H1 (cell line): ENCODE data around the gene MROH2A. TPM values are rescaled to one million over a fixed set of nuclear protein-coding genes. Genes with fewer than 3 reads are reported as not detected.
"Not testable (repeated sequence)": the region's sequence is repeated elsewhere in the genome, so short reads cannot be mapped to it uniquely, and the experiment has no call there.

Experiments used
- CTCF ChIA-PET: fragments of 300-600 bp; sonication (Branson Sonifier 250); formaldehyde crosslinking; loops from one replicate; lab custom pipeline; 2021; ENCODE audit not compliant: partially characterized antibody; lab: Charles Lee
- POLR2A ChIA-PET: fragments of 300-600 bp; sonication (Branson Sonifier 250); formaldehyde crosslinking; loops from one replicate; lab custom pipeline; 2021; ENCODE audit warnings: inconsistent platforms; ENCODE audit not compliant: partially characterized antibody; lab: Charles Lee
- DNase-seq, 2 experiments: peaks; one replicate each; pipeline versions ENCODE4 v3.0.0 to v3.0.0-alpha.2; 2010 to 2022; ENCODE audit warnings: low spot score in 2 of 2, low read depth in 1 of 2, mixed read lengths in 1 of 2
- FAIRE-seq: peaks from 2 replicates; lab custom pipeline; 2011; peaks lifted over from hg19 to GRCh38; lab: Jason Lieb, UNC
- H2AFZ ChIP-seq: 2 replicates; pipeline ENCODE4 v1.8.1; 2012; ENCODE audit warnings: low read length, inconsistent platforms
- H2AK5ac ChIP-seq: 2 replicates; pipeline ENCODE4 v1.6.1; 2013; ENCODE audit warnings: low read depth, low read length
- H2BK120ac ChIP-seq: replicated peaks from 2 replicates; pipeline ENCODE3; 2013; ENCODE audit warnings: low read depth, low read length, inconsistent platforms
- H2BK12ac ChIP-seq: 2 replicates; pipeline ENCODE4 v1.6.1; 2013; ENCODE audit warnings: low read depth, low read length
- H2BK15ac ChIP-seq: 2 replicates; pipeline ENCODE4 v1.6.1; 2013; ENCODE audit warnings: low read length
- H2BK20ac ChIP-seq: 2 replicates; pipeline ENCODE4 v1.6.1; 2013; ENCODE audit warnings: low read length
- H2BK5ac ChIP-seq: 2 replicates; pipeline ENCODE4 v1.6.1; 2013; ENCODE audit warnings: low read depth, low read length
- H3K14ac ChIP-seq: 2 replicates; pipeline ENCODE4 v1.6.1; 2013; ENCODE audit warnings: inconsistent platforms; ENCODE audit not compliant: insufficient read length
- H3K18ac ChIP-seq: 2 replicates; pipeline ENCODE4 v1.6.1; 2013; ENCODE audit warnings: low read length; ENCODE audit errors: extremely low read depth
- H3K23ac ChIP-seq: 2 replicates; pipeline ENCODE4 v1.6.1; 2013; ENCODE audit warnings: inconsistent platforms; ENCODE audit not compliant: insufficient read length
- H3K23me2 ChIP-seq: 2 replicates; pipeline ENCODE4 v1.6.1; 2013; ENCODE audit warnings: low read depth, low read length
- H3K27ac ChIP-seq: 2 replicates; pipeline ENCODE4 v1.6.1; 2011; ENCODE audit warnings: low read depth, low read length, inconsistent platforms
- H3K27me3 ChIP-seq, 4 experiments: replicated peaks in 1 of 4; 1 replicate in 1 of 4; 2 replicates in 3 of 4; pipeline versions ENCODE4 v1.6.1 to v1.8.1; 2011 to 2013; ENCODE audit warnings: low read length in 3 of 4, mild to moderate bottlenecking in 3 of 4, inconsistent platforms in 2 of 4, mixed read lengths in 2 of 4, moderate library complexity in 1 of 4; ENCODE audit not compliant: control insufficient read depth in 3 of 4, insufficient read depth in 3 of 4; ENCODE audit errors: extremely low read depth in 1 of 4
- H3K36me3 ChIP-seq, 4 experiments: 2 replicates each; pipeline versions ENCODE4 v1.6.1 to v1.8.1; 2011 to 2013; ENCODE audit warnings: mild to moderate bottlenecking in 4 of 4, low read length in 3 of 4, moderate library complexity in 2 of 4, control low read depth in 1 of 4, inconsistent platforms in 1 of 4; ENCODE audit not compliant: insufficient read depth in 4 of 4, control insufficient read depth in 2 of 4
- H3K4ac ChIP-seq: replicated peaks from 2 replicates; pipeline ENCODE3; 2013; ENCODE audit warnings: low read length, low read depth, mixed read lengths, inconsistent platforms; ENCODE audit not compliant: insufficient read length
- H3K4me1 ChIP-seq, 4 experiments: replicated peaks in 1 of 4; 1 replicate in 1 of 4; 2 replicates in 3 of 4; pipeline versions ENCODE4 v1.6.1 to v1.8.1; 2011 to 2013; ENCODE audit warnings: low read length in 3 of 4, inconsistent platforms in 2 of 4, mixed read lengths in 1 of 4; ENCODE audit not compliant: insufficient read depth in 4 of 4, control insufficient read depth in 3 of 4
- H3K4me2 ChIP-seq, 2 experiments: 2 replicates each; pipeline versions ENCODE4 v1.6.1 to v1.8.1; 2011 to 2013; ENCODE audit warnings: low read depth in 2 of 2, low read length in 2 of 2, control low read depth in 1 of 2, inconsistent platforms in 1 of 2, mild to moderate bottlenecking in 1 of 2; ENCODE audit not compliant: insufficient read depth in 1 of 2
- H3K4me3 ChIP-seq, 4 experiments: fragments of 200-600, 300-600 bp in 1 of 4; sonication (generic), shearing (Covaris generic), sonication (Bioruptor Twin) in 1 of 4; 2 replicates each; pipeline versions ENCODE4 v1.5.1 to v1.8.1; 2011 to 2016; ENCODE audit warnings: low read length in 4 of 4, low read depth in 3 of 4, control low read depth in 2 of 4, inconsistent platforms in 2 of 4, mild to moderate bottlenecking in 2 of 4, mixed read lengths in 1 of 4, moderate library complexity in 1 of 4; ENCODE audit not compliant: insufficient read depth in 2 of 4; ENCODE audit errors: extremely low read depth in 1 of 4
- H3K56ac ChIP-seq: replicated peaks from 2 replicates; pipeline ENCODE3; 2013; ENCODE audit warnings: low read depth, mild to moderate bottlenecking, mixed read lengths, low read length, inconsistent platforms; ENCODE audit not compliant: insufficient read length
- H3K79me1 ChIP-seq: 2 replicates; pipeline ENCODE4 v1.6.1; 2013; ENCODE audit warnings: low read depth, low read length, control low read depth
- H3K79me2 ChIP-seq, 2 experiments: 2 replicates each; pipeline versions ENCODE4 v1.6.1 to v1.8.1; 2012 to 2013; ENCODE audit warnings: low read length in 2 of 2, mild to moderate bottlenecking in 2 of 2, inconsistent platforms in 1 of 2; ENCODE audit not compliant: insufficient read depth in 2 of 2, control insufficient read depth in 1 of 2
- H3K9ac ChIP-seq, 4 experiments: replicated peaks in 1 of 4; 1 replicate in 1 of 4; 2 replicates in 3 of 4; pipeline versions ENCODE4 v1.6.1 to v1.8.1; 2011 to 2013; ENCODE audit warnings: low read depth in 3 of 4, low read length in 3 of 4, control low read depth in 2 of 4, mild to moderate bottlenecking in 2 of 4, moderate library complexity in 2 of 4, inconsistent platforms in 1 of 4; ENCODE audit errors: extremely low read depth in 1 of 4
- H3K9me3 ChIP-seq, 2 experiments: 2 replicates each; pipeline versions ENCODE4 v1.6.1 to v1.8.1; 2012 to 2013; ENCODE audit warnings: mild to moderate bottlenecking in 2 of 2, moderate library complexity in 2 of 2, control low read depth in 1 of 2, inconsistent platforms in 1 of 2, low read depth in 1 of 2, low read length in 1 of 2, mixed read lengths in 1 of 2; ENCODE audit not compliant: insufficient read depth in 2 of 2
- H4K20me1 ChIP-seq, 2 experiments: replicated peaks in 1 of 2; 2 replicates each; pipeline versions ENCODE3 to v1.8.1; 2011 to 2013; ENCODE audit warnings: inconsistent platforms in 2 of 2, low read length in 2 of 2, mild to moderate bottlenecking in 1 of 2; ENCODE audit not compliant: insufficient read depth in 2 of 2, control insufficient read depth in 1 of 2
- H4K5ac ChIP-seq: 2 replicates; pipeline ENCODE4 v1.6.1; 2013; ENCODE audit warnings: low read length, low read depth, mixed read lengths, inconsistent platforms; ENCODE audit not compliant: insufficient read length
- H4K8ac ChIP-seq: 2 replicates; pipeline ENCODE4 v1.8.0; 2013; ENCODE audit warnings: mild to moderate bottlenecking, moderate library complexity, low read length, inconsistent platforms; ENCODE audit not compliant: insufficient read depth; ENCODE audit errors: extremely low read depth
- H4K91ac ChIP-seq: replicated peaks from 2 replicates; pipeline ENCODE3; 2013; ENCODE audit warnings: low read length, mixed read lengths, inconsistent platforms; ENCODE audit not compliant: insufficient read length
- WGBS, 2 experiments: shearing (Covaris generic) in 1 of 2; methylation state at CpG; one replicate each; pipeline versions ENCODE4 v1.1.6 to v1.1.7; 2013 to 2015; ENCODE audit warnings: low lambda C conversion rate in 2 of 2, mixed read lengths in 2 of 2, inconsistent platforms in 1 of 2, low coverage in 1 of 2, missing lambda C conversion rate in 1 of 2; ENCODE audit not compliant: insufficient replicate concordance in 2 of 2, insufficient coverage in 1 of 2, insufficient read length in 1 of 2; ENCODE audit errors: extremely low coverage in 1 of 2, missing lambda C conversion rate in 1 of 2; 5-methylcytosine and 5-hydroxymethylcytosine counted together
- polyA plus RNA-seq, 7 experiments: library from polyadenylated mRNA; depleted of rRNA in 3 of 7; stranded (reverse) in 5 of 7; unstranded in 2 of 7; fragments of >200 nt in 5 of 7; fragments of 200-250 nt in 2 of 7; gene quantifications; 1 replicate in 5 of 7; 2 replicates in 1 of 7; 4 replicates in 1 of 7; pipeline versions ENCODE4 v1.2.1 to v1.2.3, GENCODE V29; 2011 to 2013; ENCODE audit warnings: missing spikeins in 2 of 7, mixed read lengths in 2 of 7
- total RNA-seq: library from RNA; stranded (reverse); fragmentation: NEBNext Ultra II Directional; extraction: Animal tissue kit (Norgen Biotek cat#: 25700); gene quantifications from 2 replicates; pipeline ENCODE4 v1.2.1, GENCODE V29; 2021

MROH2A gene
- total and polyA plus RNA-seq, 2 of the 8 experiments (the other 6 are each of a cell fraction or from before 2014, with no cell fraction given) = not detected

- H3K4me1 ChIP-seq, H3K27me3 ChIP-seq, H2AFZ ChIP-seq, H2BK20ac ChIP-seq, H3K23ac ChIP-seq, H3K27ac ChIP-seq, H2BK120ac ChIP-seq, H3K79me1 ChIP-seq, H3K18ac ChIP-seq, H4K8ac ChIP-seq, H3K4ac ChIP-seq, H3K56ac ChIP-seq, H3K23me2 ChIP-seq, POLR2A ChIA-PET, H3K9ac ChIP-seq, H3K4me3 ChIP-seq, H4K5ac ChIP-seq, DNase-seq, H4K91ac ChIP-seq, H2AK5ac ChIP-seq, H4K20me1 ChIP-seq, H2BK5ac ChIP-seq, H2BK15ac ChIP-seq, FAIRE-seq, H2BK12ac ChIP-seq, CTCF ChIA-PET, H3K4me2 ChIP-seq, H3K79me2 ChIP-seq, H3K14ac ChIP-seq, H3K36me3 ChIP-seq: not testable (repeated sequence)
- peaks cover 9 to 27% of the 10 kb centered on the region in 2 experiments; a peak in 3 of 4 replicates for H3K9me3 ChIP-seq
- WGBS, 2 experiments = 76% methylated on average over 2 of the region's 2 CpGs; no CpG with 5 or more reads in 1 of the 2 experiments
These were observed 32.3 kb upstream of the MROH2A start for GRCh38 chr2:233745838-233746237.
